Measurements from ENCODE around the gene GREM1. TPM values are rescaled to one million over a fixed set of nuclear protein-coding genes. Genes with fewer than 3 reads are reported as not detected.

The GREM1 gene
- total and polyA plus RNA-seq, 2 of the 4 experiments (the other 2 are of a cell fraction), result 848 to 852 TPM

- 60% methylated on average over 5 of the region's 8 CpGs; no CpG with 5 or more reads in 1 of the 2 experiments for WGBS, 2 experiments (ENCODE audit: extremely low coverage in 2 of 2, insufficient read length in 1 of 2)
- peak overlapping the region; percentile 54; the same call in 1 of the 2 replicates for H2BK20ac ChIP-seq (ENCODE audit: low read depth, low read length)
- peak; percentile 65 for ATAC-seq (ENCODE audit: low read depth)
- intact Hi-C loops (cut with micrococcal nuclease) (loop anchor here (2.0 kb wide), 1 partner anchor 21 kb away; no protein-coding TSS in a partner anchor), dilution Hi-C loops (cut with HindIII; ENCODE audit: low sequenced_read_pairs, unreplicated experiment) (no loop called here), in situ Hi-C loops (cut with MboI; ENCODE audit: low sequenced_read_pairs) (loop anchor here (5.0 kb wide), 1 partner anchor 33 kb away; the partner anchor contains the start of gene GREM1)
- H3K56ac ChIP-seq (ENCODE audit: extremely low read depth, insufficient read depth, low read length), result no peak overlapping the region
- no peaks in the 10 kb centered on the region for H4K20me1 ChIP-seq (ENCODE audit: insufficient read depth, low read length)
- peaks cover 22% of the 10 kb centered on the region for H3K4me1 ChIP-seq (ENCODE audit: control insufficient read depth, insufficient read depth, low read length)
- H3K9ac ChIP-seq (ENCODE audit: low read depth, low read length), result no peak overlapping the region
- peak overlapping the region; percentile 77 for H2BK120ac ChIP-seq (ENCODE audit: low read depth, low read length)
- H3K23ac ChIP-seq (ENCODE audit: low read depth, low read length), result peak overlapping the region; percentile 27; the same call in 1 of the 2 replicates
- H3K4me2 ChIP-seq (ENCODE audit: low read depth, low read length), result no peak overlapping the region
- H3K18ac ChIP-seq (ENCODE audit: low read depth, low read length), result peak overlapping the region; percentile 45; the same call in 1 of the 2 replicates
- no peak overlapping the region for H2AFZ ChIP-seq (replicated peaks; ENCODE audit: low read length, poor library complexity)
- H3K36me3 ChIP-seq (ENCODE audit: control insufficient read depth, insufficient read depth, low read length), result no peaks in the 10 kb centered on the region
- H3K27me3 ChIP-seq (ENCODE audit: control insufficient read depth, insufficient read depth, low read length), result no peaks in the 10 kb centered on the region
- H3K14ac ChIP-seq (replicated peaks; ENCODE audit: low read depth, low read length), result peak overlapping the region; percentile 36
- peak overlapping the region; percentile 69 for H3K4ac ChIP-seq (ENCODE audit: low read depth, low read length)
- POLR2A ChIA-PET (ENCODE audit: unreplicated experiment), result no interaction called here
- no peak overlapping the region for H3K4me3 ChIP-seq (ENCODE audit: insufficient read depth, low read depth, low read length)
- no peaks in the 10 kb centered on the region for H3K9me3 ChIP-seq (ENCODE audit: control insufficient read depth, insufficient read depth, low read length)
- peak overlapping the region; percentile 31; the same call in 1 of the 3 replicates for H2BK15ac ChIP-seq (ENCODE audit: low read depth, low read length)
- no peak overlapping the region; the same call in 1 of the 2 replicates for H3K27ac ChIP-seq (ENCODE audit: insufficient read depth, low read length)
- peak overlapping the region; percentile 13; the same call in 1 of the 2 replicates for H4K5ac ChIP-seq (ENCODE audit: low read depth, low read length)
- peak overlapping the region; percentile 13 for H2AK9ac ChIP-seq (replicated peaks; ENCODE audit: low read depth, low read length, poor library complexity)
- peak overlapping the region; percentile 77 for H2AK5ac ChIP-seq (ENCODE audit: low read depth, low read length)
- DNase-seq, result peak; percentile 95
- H3K79me1 ChIP-seq (ENCODE audit: low read depth in 1 of 2, low read length in 2 of 2), result peaks cover 0 to 22% of the 10 kb centered on the region in 2 experiments; a peak in 3 of 4 replicates
- no peak overlapping the region for H4K91ac ChIP-seq (ENCODE audit: insufficient read depth, low read depth, low read length)
- H4K8ac ChIP-seq (ENCODE audit: low read depth in 2 of 2, low read length in 2 of 2), result peak overlapping the region; percentile 12 to 15; a peak in 1 of 4 replicates
- peaks cover 22% of the 10 kb centered on the region for H3K9me1 ChIP-seq (ENCODE audit: insufficient read depth, low read length)
- no TSS peak for BruUV-seq (replicated peaks)
- CTCF ChIA-PET, result interaction anchor here (0.8 kb wide), 1 partner anchor 21 kb away, joined by 3 read pairs; no protein-coding TSS in a partner anchor
- H2BK5ac ChIP-seq (ENCODE audit: low read depth, low read length, poor library complexity, severe bottlenecking), result peak overlapping the region; percentile 42
- 0 out of 2 replicates have a peak, but pooled peaks have one; percentile 24 for TF ChIP-seq POLR2A (IDR thresholded peaks at IDR 0.05; ENCODE audit: low read depth, low read length)
- no peak for TF ChIP-seq NFE2L2 (IDR thresholded peaks at IDR 0.05; ENCODE audit: low read depth, low read length)
- 0 out of 2 replicates have a peak, but pooled peaks have one; percentile 29 for TF ChIP-seq FOS (IDR thresholded peaks at IDR 0.05; ENCODE audit: low read depth, low read length)
- TF ChIP-seq CEBPB (IDR thresholded peaks at IDR 0.05; ENCODE audit: low read depth, low read length), result peak; percentile 67; the same call in 1 of the 2 replicates
- no peak for TF ChIP-seq CTCF (conservative IDR thresholded peaks at IDR 0.05; ENCODE audit: low read depth, low read length)
- no peak for TF ChIP-seq RAD21 (IDR thresholded peaks at IDR 0.05; ENCODE audit: low read length)
- TF ChIP-seq, protein P1, sequence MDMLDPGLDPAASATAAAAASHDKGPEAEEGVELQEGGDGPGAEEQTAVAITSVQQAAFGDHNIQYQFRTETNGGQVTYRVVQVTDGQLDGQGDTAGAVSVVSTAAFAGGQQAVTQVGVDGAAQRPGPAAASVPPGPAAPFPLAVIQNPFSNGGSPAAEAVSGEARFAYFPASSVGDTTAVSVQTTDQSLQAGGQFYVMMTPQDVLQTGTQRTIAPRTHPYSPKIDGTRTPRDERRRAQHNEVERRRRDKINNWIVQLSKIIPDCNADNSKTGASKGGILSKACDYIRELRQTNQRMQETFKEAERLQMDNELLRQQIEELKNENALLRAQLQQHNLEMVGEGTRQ (IDR thresholded peaks at IDR 0.05; ENCODE audit: low read depth, low read length), result peak; percentile 86
- TF ChIP-seq RFX5 (IDR thresholded peaks at IDR 0.05; ENCODE audit: low read depth, low read length), result no peak
- TF ChIP-seq BHLHE40 (IDR thresholded peaks at IDR 0.05; ENCODE audit: low read depth, low read length), result peak; percentile 94
These were observed 33.8 kb upstream of the GREM1 start for GRCh38 chr15:32683906-32684584.
